Vagina (tissue), 2 donors: Measurements from ENCODE around the gene DBR1. TPM values are rescaled to one million over a fixed set of nuclear protein-coding genes. Genes with fewer than 3 reads are reported as not detected.

Experiments
- DNase-seq, 2 donors: peaks; one replicate each; pipeline ENCODE4 v3.0.0-alpha.2; 2017; ENCODE audit errors: extremely low spot score in 2 of 2
- H3K27ac ChIP-seq: fragments of 200-600 bp; sonication (generic); one replicate; pipeline ENCODE4 v1.5.1; 2019
- H3K27me3 ChIP-seq: fragments of 200-600 bp; sonication (generic); one replicate; pipeline ENCODE4 v1.5.1; 2019
- H3K36me3 ChIP-seq, 2 donors: fragments of 200-600 bp; sonication (generic); one replicate each; pipeline ENCODE4 v1.5.1; 2017 to 2019
- H3K4me1 ChIP-seq: fragments of 200-600 bp; sonication (generic); one replicate; pipeline ENCODE4 v1.5.1; 2019
- H3K4me3 ChIP-seq, 2 donors: fragments of 200-600 bp; sonication (generic); 1 replicate in 1 of 2; 2 replicates in 1 of 2; pipeline ENCODE4 v1.5.1; 2016 to 2019
- H3K9me3 ChIP-seq: fragments of 200-600 bp; sonication (generic); one replicate; pipeline ENCODE4 v1.5.1; 2019
- POLR2A ChIP-seq, 2 donors: fragments of 450-650 bp; IDR thresholded peaks; one replicate each; pipeline ENCODE4 v1.6.1; 2017; ENCODE audit warnings: antibody characterized with exemption in 2 of 2, mild to moderate bottlenecking in 2 of 2, moderate library complexity in 2 of 2
- POLR2AphosphoS5 ChIP-seq, 2 donors: sonication (generic); formaldehyde crosslinking; IDR thresholded peaks; one replicate each; pipeline ENCODE4 v1.9.0; 2017; ENCODE audit warnings: antibody characterized with exemption in 2 of 2, mild to moderate bottlenecking in 2 of 2, low read depth in 1 of 2; ENCODE audit not compliant: insufficient read depth in 1 of 2
- intact Hi-C: fragments of 100-400 bp; cut with DNase I; formaldehyde crosslinking; loops from one replicate; pipeline ENCODE4 v1.15.1; 2023
- total RNA-seq: library from RNA; depleted of rRNA; stranded (reverse); fragments of >200 nt; gene quantifications from one replicate; pipeline ENCODE4 v1.2.3, GENCODE V29; 2016
- TF ChIP-seq, protein P1 (sequence below), 3 experiments: fragments of 450-650 bp in 2 of 3; fragments of 200-600 bp in 1 of 3; sonication (generic) in 1 of 3; IDR thresholded peaks; one replicate each; pipeline ENCODE4 v1.5.1; 2017 to 2019; ENCODE audit warnings: antibody characterized with exemption in 3 of 3, mild to moderate bottlenecking in 2 of 3, moderate library complexity in 2 of 3

DBR1 gene
- total RNA-seq, 1 donor from 2014 or later = 8.6 TPM

DNA sequence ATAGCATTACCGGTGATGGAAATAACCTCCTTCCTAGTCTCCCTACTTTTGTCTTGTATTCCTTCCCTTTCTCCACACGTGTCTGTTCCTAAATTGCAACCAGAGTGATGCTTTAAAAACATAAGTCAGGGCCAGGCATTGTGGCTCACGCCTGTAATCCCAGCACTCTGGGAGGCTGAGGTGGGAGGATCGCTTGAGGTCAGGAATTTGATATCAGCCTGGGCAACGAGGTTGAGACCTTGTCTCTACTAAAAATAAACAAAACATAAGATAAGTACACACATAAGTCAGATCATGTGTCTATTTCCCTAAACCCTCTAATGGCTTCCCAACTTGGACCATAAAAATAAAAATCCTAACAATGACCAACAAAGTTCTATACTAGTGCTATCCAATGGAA is 30.8 kb upstream of the DBR1 start:
- DNase-seq = no peak
- intact Hi-C loops = no loop called here

DNA sequence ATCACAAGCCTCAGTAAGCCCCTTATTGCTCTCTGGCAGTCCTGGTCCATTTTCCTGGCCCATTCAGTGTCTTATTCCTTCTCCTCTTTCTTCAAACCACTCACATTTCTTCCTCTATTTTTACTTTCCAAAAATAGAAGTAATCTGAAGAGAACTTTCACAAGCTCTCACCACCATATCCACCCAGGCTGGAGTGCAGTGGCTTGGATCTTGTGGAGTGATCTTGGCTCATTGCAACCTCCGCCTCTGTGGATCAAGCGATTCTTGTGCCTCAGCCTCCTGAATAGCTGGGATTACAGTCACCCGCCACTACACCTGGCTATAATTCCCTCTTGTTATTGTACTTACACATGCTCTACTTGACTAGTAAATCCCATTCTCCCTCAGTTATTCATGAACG is 29.2 kb upstream of the DBR1 start:
- peaks cover 10% of the 10 kb centered on the region for H3K4me1 ChIP-seq
- DNase-seq = no peak
- no peaks in the 10 kb centered on the region for H3K36me3 ChIP-seq
- no peaks in the 10 kb centered on the region for H3K9me3 ChIP-seq
- no peaks in the 10 kb centered on the region for H3K27me3 ChIP-seq
- H3K27ac ChIP-seq = no peak overlapping the region
- H3K4me3 ChIP-seq = no peak overlapping the region
- intact Hi-C loops = no loop called here
- TF ChIP-seq, protein P1, sequence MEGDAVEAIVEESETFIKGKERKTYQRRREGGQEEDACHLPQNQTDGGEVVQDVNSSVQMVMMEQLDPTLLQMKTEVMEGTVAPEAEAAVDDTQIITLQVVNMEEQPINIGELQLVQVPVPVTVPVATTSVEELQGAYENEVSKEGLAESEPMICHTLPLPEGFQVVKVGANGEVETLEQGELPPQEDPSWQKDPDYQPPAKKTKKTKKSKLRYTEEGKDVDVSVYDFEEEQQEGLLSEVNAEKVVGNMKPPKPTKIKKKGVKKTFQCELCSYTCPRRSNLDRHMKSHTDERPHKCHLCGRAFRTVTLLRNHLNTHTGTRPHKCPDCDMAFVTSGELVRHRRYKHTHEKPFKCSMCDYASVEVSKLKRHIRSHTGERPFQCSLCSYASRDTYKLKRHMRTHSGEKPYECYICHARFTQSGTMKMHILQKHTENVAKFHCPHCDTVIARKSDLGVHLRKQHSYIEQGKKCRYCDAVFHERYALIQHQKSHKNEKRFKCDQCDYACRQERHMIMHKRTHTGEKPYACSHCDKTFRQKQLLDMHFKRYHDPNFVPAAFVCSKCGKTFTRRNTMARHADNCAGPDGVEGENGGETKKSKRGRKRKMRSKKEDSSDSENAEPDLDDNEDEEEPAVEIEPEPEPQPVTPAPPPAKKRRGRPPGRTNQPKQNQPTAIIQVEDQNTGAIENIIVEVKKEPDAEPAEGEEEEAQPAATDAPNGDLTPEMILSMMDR (IDR thresholded peaks at IDR 0.05) = no peak
- no peak for TF ChIP-seq POLR2A (IDR thresholded peaks at IDR 0.05)
- no peak for TF ChIP-seq POLR2AphosphoS5 (IDR thresholded peaks at IDR 0.05; ENCODE audit: insufficient read depth in 1 of 2, low read depth in 1 of 2)

More for the DNA sequence above, 30.8 kb upstream of the DBR1 start:
- H3K36me3 ChIP-seq = no peaks in the 10 kb centered on the region
- TF ChIP-seq POLR2A (IDR thresholded peaks at IDR 0.05) (no peak), POLR2AphosphoS5 (IDR thresholded peaks at IDR 0.05; ENCODE audit: insufficient read depth in 1 of 2, low read depth in 1 of 2) (no peak)
- TF ChIP-seq, protein P1 (IDR thresholded peaks at IDR 0.05) = no peak
- H3K27ac ChIP-seq = no peak overlapping the region
- no peaks in the 10 kb centered on the region for H3K27me3 ChIP-seq
- no peak overlapping the region for H3K4me3 ChIP-seq
- no peaks in the 10 kb centered on the region for H3K9me3 ChIP-seq
- H3K4me1 ChIP-seq = peaks cover 8% of the 10 kb centered on the region

DNA sequence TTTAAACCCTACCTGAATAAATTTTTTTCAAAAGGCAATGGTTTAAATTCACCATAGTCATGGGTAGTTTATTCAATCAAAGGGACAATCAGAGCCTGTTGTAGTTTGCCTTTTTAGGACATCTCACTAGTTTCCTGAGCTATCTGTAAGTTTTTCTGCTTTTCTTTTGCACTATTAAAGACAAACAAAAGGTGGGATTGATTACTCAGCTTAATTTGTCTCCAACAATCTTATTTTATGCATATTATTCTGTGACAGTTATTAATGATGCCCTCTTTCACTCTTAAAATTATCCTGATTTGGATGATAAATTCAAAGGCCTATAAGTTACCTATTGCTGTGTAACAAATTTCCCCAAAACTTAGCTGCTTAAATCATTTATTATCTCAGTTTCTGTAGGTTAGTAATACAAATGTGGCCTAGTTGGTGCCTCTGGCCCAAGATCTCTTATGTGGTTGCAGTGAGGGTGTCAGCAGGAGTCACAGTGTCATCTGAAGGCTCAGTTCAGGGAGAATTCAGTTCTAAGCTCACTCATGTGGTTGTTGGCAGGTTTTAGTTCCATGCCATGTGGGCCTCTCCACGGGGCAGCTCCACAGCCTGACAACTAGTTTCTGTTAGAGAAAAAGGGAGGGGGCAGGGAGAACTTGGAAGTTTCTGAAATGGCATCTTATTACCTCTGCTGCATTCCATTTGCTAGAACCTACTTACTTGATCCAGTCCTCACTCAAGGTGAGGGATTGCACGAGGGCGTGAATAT is 28.4 kb upstream of the DBR1 start:
- no peaks in the 10 kb centered on the region for H3K27me3 ChIP-seq

DNA sequence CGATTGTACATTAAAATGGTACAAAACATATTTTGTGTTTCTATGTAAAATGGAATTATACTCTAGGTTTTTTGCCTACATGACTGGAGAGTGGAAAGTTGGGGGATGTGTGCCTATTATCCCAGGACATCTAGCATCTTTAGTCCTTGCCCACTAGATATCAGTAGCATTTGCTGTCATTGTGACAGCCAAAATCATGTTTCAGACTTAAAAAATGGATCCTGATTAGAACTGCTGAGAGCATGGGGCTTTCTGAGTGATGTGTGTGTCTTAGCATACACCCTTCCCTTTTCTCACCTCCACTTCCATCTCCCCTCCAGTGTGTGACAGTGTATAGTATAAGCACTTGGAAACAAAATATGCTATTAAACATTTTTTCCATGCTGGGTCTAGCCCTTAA is 25.7 kb upstream of the DBR1 start:
- Histone ChIP-seq H3K36me3 (no peaks in the 10 kb centered on the region), H3K4me3 (no peak overlapping the region), H3K27me3 (no peaks in the 10 kb centered on the region), H3K9me3 (no peaks in the 10 kb centered on the region), H3K27ac (no peak overlapping the region), H3K4me1 (peaks cover 16% of the 10 kb centered on the region)
- intact Hi-C loops = no loop called here
- TF ChIP-seq POLR2A (IDR thresholded peaks at IDR 0.05) = no peak
- no peak for TF ChIP-seq POLR2AphosphoS5 (IDR thresholded peaks at IDR 0.05; ENCODE audit: insufficient read depth in 1 of 2, low read depth in 1 of 2)
- TF ChIP-seq, protein P1 (IDR thresholded peaks at IDR 0.05) = no peak
- DNase-seq = no peak

More for the DNA sequence above, 28.4 kb upstream of the DBR1 start:
- DNase-seq = no peak
- TF ChIP-seq POLR2A (IDR thresholded peaks at IDR 0.05) (no peak), POLR2AphosphoS5 (IDR thresholded peaks at IDR 0.05; ENCODE audit: insufficient read depth in 1 of 2, low read depth in 1 of 2) (no peak)
- TF ChIP-seq, protein P1 (IDR thresholded peaks at IDR 0.05) = no peak
- Histone ChIP-seq H3K27ac (no peak overlapping the region), H3K4me3 (no peak overlapping the region), H3K9me3 (no peaks in the 10 kb centered on the region), H3K36me3 (no peaks in the 10 kb centered on the region), H3K4me1 (peaks cover 10% of the 10 kb centered on the region)
- intact Hi-C loops = no loop called here

DNA sequence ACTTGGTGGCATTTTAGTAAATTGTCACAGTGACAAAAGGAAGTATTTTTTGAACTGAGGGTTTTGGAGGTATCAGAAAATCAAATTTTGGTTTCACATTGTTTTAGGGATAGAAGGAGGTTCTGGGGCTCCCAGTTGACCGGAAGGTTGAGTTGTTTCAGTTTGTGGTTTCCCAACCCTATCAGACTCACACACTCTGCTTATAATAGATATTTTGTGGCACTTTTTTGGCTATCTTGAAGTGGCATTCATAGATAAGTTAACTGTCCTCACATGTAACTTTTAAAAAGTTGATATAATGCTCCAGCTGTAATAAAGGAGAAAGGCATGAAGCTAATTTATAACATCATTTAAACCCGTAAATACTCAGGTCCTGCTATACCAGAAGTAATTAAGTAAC is 25.1 kb upstream of the DBR1 start:
- intact Hi-C loops = no loop called here
- no peaks in the 10 kb centered on the region for H3K36me3 ChIP-seq
- H3K27me3 ChIP-seq = no peaks in the 10 kb centered on the region
- no peaks in the 10 kb centered on the region for H3K9me3 ChIP-seq
- H3K4me3 ChIP-seq = no peak overlapping the region
- peaks cover 16% of the 10 kb centered on the region for H3K4me1 ChIP-seq
- H3K27ac ChIP-seq = no peak overlapping the region
- TF ChIP-seq POLR2A (IDR thresholded peaks at IDR 0.05) = no peak
- DNase-seq = no peak
